ENCODE results near the gene NFIX. TPM values are rescaled to one million over a fixed set of nuclear protein-coding genes. Genes with fewer than 3 reads are reported as not detected.
A peak's percentile ranks its signal among the peaks of the same experiment; 100 is the strongest.

The NFIX gene
- total RNA-seq, 1 donor from 2014 or later, result 10.5 TPM

GRCh38 chr19:13121551-13122274 is 126.4 kb downstream of the NFIX start:
- no peak for DNase-seq (ENCODE audit: low read depth in 2 of 2)

GRCh38 chr19:13122275-13122878 is 127.1 kb downstream of the NFIX start:
- no peak for DNase-seq (ENCODE audit: low read depth in 2 of 2)

GRCh38 chr19:13122980-13123957 is 128.0 kb downstream of the NFIX start:
- DNase-seq (ENCODE audit: low read depth in 2 of 2), result no peak

- no peak for DNase-seq (ENCODE audit: low read depth in 2 of 2)
Observed at GRCh38 chr19:13127051-13127450, 131.8 kb downstream of the NFIX start.

- no peak for DNase-seq (ENCODE audit: low read depth in 2 of 2)
Observed at GRCh38 chr19:13127811-13128575, 132.7 kb downstream of the NFIX start.

- DNase-seq (ENCODE audit: low read depth in 2 of 2), result no peak
Observed at GRCh38 chr19:13128583-13128982, 133.3 kb downstream of the NFIX start.

- DNase-seq (ENCODE audit: low read depth in 2 of 2), result no peak
Observed at GRCh38 chr19:13129384-13129783, 134.1 kb downstream of the NFIX start.

- no peak for DNase-seq (ENCODE audit: low read depth in 2 of 2)
Observed at GRCh38 chr19:13130886-13131490, 135.7 kb downstream of the NFIX start.

GRCh38 chr19:13132471-13133180 is 137.4 kb downstream of the NFIX start:
- peak in 1 of 2 donors; percentile 65 for DNase-seq (ENCODE audit: low read depth in 2 of 2)

GRCh38 chr19:13133241-13133870 is 138.1 kb downstream of the NFIX start:
- DNase-seq (ENCODE audit: low read depth in 2 of 2), result peak; percentile 59 to 94

- DNase-seq (ENCODE audit: low read depth in 2 of 2), result no peak
Observed at GRCh38 chr19:13134626-13135025, 139.4 kb downstream of the NFIX start.

- no peak for DNase-seq (ENCODE audit: low read depth in 2 of 2)
Observed at GRCh38 chr19:13135068-13136062, 140.1 kb downstream of the NFIX start.

- no peak for DNase-seq (ENCODE audit: low read depth in 2 of 2)
Observed at GRCh38 chr19:13137290-13137794, 142.1 kb downstream of the NFIX start.

- no peak for DNase-seq (ENCODE audit: low read depth in 2 of 2)
Observed at GRCh38 chr19:13138171-13138915, 143.1 kb downstream of the NFIX start.

GRCh38 chr19:13138916-13139198 is 143.6 kb downstream of the NFIX start:
- DNase-seq (ENCODE audit: low read depth in 2 of 2), result no peak

GRCh38 chr19:13139633-13140311 is 144.5 kb downstream of the NFIX start:
- DNase-seq (ENCODE audit: low read depth in 2 of 2), result no peak
